ENCODE results near the gene TAF5L.

Gene TAF5L

DNA sequence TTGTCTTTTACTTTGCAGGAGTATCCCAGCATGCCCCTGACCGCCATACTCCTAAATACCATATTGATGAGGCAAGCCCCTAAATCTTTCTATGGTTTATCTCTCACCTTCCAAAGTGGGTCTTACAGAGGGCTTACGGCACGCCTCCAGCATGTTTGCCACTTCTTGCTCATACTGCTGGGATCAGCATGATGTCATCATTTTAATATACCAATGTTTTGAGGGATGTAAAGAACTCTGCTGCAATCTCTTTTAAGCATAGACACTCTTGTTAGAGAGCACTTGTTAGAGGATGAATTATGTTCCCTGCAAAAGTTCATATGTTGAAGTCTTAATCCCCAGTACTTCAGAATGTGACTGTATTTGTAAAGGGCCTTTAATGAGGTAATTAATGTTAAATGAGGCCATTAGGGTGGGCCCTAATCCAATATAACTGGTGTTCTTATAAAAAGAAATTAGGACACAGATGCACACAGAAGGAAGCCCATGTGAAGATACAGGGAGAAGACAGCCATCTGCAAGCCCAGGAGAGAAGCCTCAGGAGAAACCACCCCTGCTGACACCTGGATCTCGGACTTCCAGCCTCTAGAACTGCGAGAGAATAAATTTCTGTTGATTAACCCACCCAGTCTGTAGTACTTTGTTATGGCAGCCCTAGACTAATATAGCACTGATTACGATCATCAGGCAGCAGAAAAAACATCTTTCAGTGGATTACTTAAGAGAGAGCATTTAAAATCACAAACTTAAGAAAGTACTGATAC is 51.1 kb downstream of the TAF5L start:
- no peak overlapping the region for H3K4me3 ChIP-seq (ENCODE audit: low read depth, low read length)
- DNase-seq (ENCODE audit: low read depth, low spot score): no peak
- CTCF ChIA-PET: no interaction called here
- POLR2A ChIA-PET: no interaction called here
- TF ChIP-seq, protein P1, sequence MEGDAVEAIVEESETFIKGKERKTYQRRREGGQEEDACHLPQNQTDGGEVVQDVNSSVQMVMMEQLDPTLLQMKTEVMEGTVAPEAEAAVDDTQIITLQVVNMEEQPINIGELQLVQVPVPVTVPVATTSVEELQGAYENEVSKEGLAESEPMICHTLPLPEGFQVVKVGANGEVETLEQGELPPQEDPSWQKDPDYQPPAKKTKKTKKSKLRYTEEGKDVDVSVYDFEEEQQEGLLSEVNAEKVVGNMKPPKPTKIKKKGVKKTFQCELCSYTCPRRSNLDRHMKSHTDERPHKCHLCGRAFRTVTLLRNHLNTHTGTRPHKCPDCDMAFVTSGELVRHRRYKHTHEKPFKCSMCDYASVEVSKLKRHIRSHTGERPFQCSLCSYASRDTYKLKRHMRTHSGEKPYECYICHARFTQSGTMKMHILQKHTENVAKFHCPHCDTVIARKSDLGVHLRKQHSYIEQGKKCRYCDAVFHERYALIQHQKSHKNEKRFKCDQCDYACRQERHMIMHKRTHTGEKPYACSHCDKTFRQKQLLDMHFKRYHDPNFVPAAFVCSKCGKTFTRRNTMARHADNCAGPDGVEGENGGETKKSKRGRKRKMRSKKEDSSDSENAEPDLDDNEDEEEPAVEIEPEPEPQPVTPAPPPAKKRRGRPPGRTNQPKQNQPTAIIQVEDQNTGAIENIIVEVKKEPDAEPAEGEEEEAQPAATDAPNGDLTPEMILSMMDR (IDR thresholded peaks at IDR 0.05; ENCODE audit: insufficient read depth, low read length, missing control alignments): no peak

DNA sequence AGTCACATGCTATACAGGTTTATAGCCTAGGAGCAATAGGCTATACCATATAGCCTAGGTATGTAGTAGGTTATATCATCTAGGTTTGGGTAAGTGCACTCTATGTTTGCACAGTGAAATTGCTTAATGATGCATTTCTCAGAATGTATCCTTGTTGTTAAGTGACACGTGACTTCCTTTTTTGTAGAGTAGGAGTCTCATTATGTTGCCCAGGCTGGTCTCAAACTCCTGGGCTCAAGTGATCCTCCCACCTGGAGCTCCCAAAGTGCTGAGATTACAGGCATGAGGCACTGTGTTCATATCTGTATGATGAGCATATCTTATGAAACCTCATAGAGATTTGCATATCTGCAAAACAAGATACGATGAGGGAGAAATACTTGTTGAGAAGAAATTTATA is 53.6 kb downstream of the TAF5L start:
- DNase-seq (ENCODE audit: low read depth, low spot score): no peak
- TF ChIP-seq, protein P1 (IDR thresholded peaks at IDR 0.05; ENCODE audit: insufficient read depth, low read length, missing control alignments): no peak
- ChIA-PET CTCF (no interaction called here), POLR2A (no interaction called here)
- H3K4me3 ChIP-seq (ENCODE audit: low read depth, low read length): no peak overlapping the region

DNA sequence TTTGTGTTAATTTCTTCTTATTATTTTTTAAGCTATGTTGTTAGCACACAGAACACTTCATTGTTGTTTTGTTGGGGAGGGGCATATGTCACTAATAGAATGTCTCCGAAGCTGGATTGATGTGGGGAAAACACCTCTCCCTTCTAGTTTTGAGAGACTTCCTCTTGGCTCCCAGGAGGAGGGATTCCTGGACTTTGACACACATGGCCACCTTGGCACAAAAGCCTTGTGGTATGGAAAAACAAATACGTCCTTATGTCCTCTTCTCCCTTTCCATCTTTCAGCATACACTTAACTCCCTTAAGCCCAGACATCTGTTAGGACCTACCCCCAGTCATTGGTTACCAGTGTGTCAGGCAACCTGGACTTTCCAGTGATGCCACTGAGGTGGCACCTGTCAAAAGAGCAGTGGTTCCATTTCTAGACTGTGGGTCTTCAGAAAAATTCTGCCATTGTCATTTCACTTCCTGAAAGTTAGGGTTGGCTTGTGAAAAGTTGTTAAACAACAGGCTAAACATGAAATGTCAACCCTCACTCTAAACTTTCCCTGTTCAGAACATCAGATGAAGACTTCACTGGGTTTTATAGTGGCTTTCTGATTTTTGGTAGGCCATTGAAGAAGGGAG is 54.9 kb downstream of the TAF5L start:
- TF ChIP-seq, protein P1 (IDR thresholded peaks at IDR 0.05; ENCODE audit: insufficient read depth, low read length, missing control alignments): no peak
- ChIA-PET POLR2A (no interaction called here), CTCF (no interaction called here)
- H3K4me3 ChIP-seq (ENCODE audit: low read depth, low read length): no peak overlapping the region
- no peak for DNase-seq (ENCODE audit: low read depth, low spot score)

DNA sequence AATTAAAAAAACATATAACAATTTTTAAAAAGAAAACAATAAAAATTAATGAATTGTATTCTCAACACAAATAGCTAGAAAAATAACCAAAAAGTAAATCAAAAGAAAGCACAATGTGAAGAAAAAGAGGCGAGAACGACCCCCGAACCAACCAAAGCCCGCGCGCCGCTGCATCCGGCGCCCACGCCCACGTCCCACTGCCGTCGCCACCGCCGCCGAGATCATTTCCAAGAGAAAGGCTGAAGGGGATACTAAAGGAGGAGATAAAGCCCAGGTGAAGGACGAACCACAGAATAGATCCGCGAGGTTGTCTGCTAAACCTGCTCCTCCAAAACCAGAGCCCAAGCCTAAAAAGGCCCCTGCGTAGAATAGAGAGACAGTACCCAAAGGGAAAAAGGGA is 55.6 kb downstream of the TAF5L start:
- TF ChIP-seq, protein P1 (IDR thresholded peaks at IDR 0.05; ENCODE audit: insufficient read depth, low read length, missing control alignments): no peak
- no peak overlapping the region for H3K4me3 ChIP-seq (ENCODE audit: low read depth, low read length)
- DNase-seq (ENCODE audit: low read depth, low spot score): no peak
- CTCF ChIA-PET: no interaction called here
- POLR2A ChIA-PET: no interaction called here

DNA sequence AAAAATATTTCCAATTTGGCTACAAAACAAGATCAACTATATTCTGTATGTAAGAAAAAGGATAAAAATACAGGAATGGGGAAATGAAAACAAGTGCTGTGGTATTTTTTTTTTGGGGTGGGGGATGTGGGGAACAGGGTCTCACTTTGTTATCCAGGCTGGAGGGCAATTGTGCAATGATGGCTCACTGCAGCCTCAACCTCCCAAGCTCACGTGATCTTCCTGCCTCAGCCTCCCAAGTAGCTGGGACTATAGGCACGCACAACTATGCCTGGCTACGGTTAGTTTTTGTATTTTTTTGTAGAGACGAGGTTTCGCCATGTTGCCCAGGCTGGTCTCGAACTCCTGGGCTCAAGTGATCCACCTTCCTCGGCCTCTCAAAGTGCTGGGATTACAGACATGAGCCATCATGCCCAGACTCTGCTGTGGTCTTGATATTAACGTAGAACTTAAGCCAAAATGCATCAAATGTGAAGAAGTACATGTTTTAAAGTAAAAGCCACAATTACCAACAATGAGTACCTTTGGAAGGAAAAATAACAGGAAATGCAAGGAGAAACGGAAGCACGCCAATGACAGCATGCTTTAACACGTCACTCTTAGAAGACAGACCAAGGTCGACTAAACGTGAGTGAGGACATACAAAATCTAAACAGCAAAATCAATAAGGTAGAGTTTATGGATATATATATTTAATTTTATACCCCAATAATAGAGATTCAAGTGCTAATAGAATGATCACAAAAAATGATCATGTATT is 58.6 kb downstream of the TAF5L start:
- H3K4me3 ChIP-seq (ENCODE audit: low read depth, low read length): no peak overlapping the region
- no peak for DNase-seq (ENCODE audit: low read depth, low spot score)
- CTCF ChIA-PET: interaction anchor here (2.0 kb wide), 1 partner anchor 52 kb away, joined by 5 read pairs; no protein-coding TSS in a partner anchor
- POLR2A ChIA-PET: no interaction called here
- TF ChIP-seq, protein P1 (IDR thresholded peaks at IDR 0.05; ENCODE audit: insufficient read depth, low read length, missing control alignments): no peak

DNA sequence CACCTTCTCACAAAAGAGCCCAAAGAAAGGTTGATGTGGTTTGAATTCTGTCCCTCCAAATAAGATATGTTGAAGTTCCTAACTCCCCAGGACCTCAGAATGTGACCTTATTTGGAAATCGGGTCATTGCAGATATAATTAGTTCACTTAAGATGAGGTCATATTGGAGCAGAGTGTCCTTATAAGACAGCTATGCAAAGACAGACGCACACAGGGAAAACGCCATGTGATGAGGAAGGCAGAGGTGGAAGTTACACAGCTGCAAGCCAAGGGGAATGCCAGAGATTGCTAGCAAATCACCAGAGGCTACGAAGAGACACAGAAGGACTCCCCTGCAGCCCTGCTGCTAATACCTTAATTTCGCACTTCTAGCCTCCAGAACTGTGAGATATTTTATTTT is 62.2 kb downstream of the TAF5L start:
- peak; percentile 50 for DNase-seq (ENCODE audit: low read depth, low spot score)
- CTCF ChIA-PET: no interaction called here
- TF ChIP-seq, protein P1 (IDR thresholded peaks at IDR 0.05; ENCODE audit: insufficient read depth, low read length, missing control alignments): no peak
- POLR2A ChIA-PET: no interaction called here
- no peak overlapping the region for H3K4me3 ChIP-seq (ENCODE audit: low read depth, low read length)
